H9 (cell line): Measurements from ENCODE around the gene OR1M1. TPM values are rescaled to one million over a fixed set of nuclear protein-coding genes. Genes with fewer than 3 reads are reported as not detected.
A peak's percentile ranks its signal among the peaks of the same experiment; 100 is the strongest.

Source experiments
- DNase-seq: peaks from one replicate; pipeline ENCODE4 v3.0.0-alpha.2; 2017
- H2AFZ ChIP-seq: one replicate; pipeline ENCODE4 v1.6.1; 2013; ENCODE audit warnings: mild to moderate bottlenecking, low read length, control low read depth, moderate library complexity
- H2AK5ac ChIP-seq: 2 replicates; pipeline ENCODE4 v1.6.1; 2013; ENCODE audit warnings: low read length, control low read depth, mixed read lengths; ENCODE audit not compliant: insufficient read length
- H2BK120ac ChIP-seq: one replicate; pipeline ENCODE4 v1.6.1; 2013; ENCODE audit warnings: low read depth, mild to moderate bottlenecking, low read length, control low read depth, inconsistent platforms; ENCODE audit not compliant: poor library complexity, severe bottlenecking
- H2BK12ac ChIP-seq: 2 replicates; pipeline ENCODE4 v1.6.1; 2013; ENCODE audit warnings: low read length, control low read depth, mixed read lengths, low read depth; ENCODE audit not compliant: insufficient read length
- H2BK15ac ChIP-seq: 2 replicates; pipeline ENCODE4 v1.6.1; 2013; ENCODE audit warnings: low read depth, low read length, control low read depth
- H2BK20ac ChIP-seq: one replicate; pipeline ENCODE4 v1.6.1; 2013; ENCODE audit warnings: low read depth, mild to moderate bottlenecking, low read length, control low read depth, inconsistent platforms; ENCODE audit not compliant: poor library complexity, severe bottlenecking
- H2BK5ac ChIP-seq: 2 replicates; pipeline ENCODE4 v1.6.1; 2013; ENCODE audit warnings: low read length, control low read depth, mixed read lengths; ENCODE audit not compliant: insufficient read length
- H3K14ac ChIP-seq: 2 replicates; pipeline ENCODE4 v1.6.1; 2013; ENCODE audit warnings: low read length, control low read depth; ENCODE audit not compliant: insufficient read depth
- H3K18ac ChIP-seq: 2 replicates; pipeline ENCODE4 v1.6.1; 2013; ENCODE audit warnings: low read depth, mild to moderate bottlenecking, mixed read lengths, low read length, control low read depth; ENCODE audit not compliant: insufficient read length
- H3K23ac ChIP-seq: 2 replicates; pipeline ENCODE4 v1.6.1; 2013; ENCODE audit warnings: low read length, control low read depth, mixed read lengths, low read depth; ENCODE audit not compliant: insufficient read length
- H3K23me2 ChIP-seq: 2 replicates; pipeline ENCODE4 v1.6.1; 2013; ENCODE audit warnings: low read depth, mild to moderate bottlenecking, mixed read lengths, low read length, control low read depth; ENCODE audit not compliant: insufficient read length, poor library complexity, severe bottlenecking
- H3K27ac ChIP-seq: 2 replicates; pipeline ENCODE4 v1.5.1; 2013; ENCODE audit warnings: low read length, control low read depth, mixed read lengths, low read depth; ENCODE audit not compliant: insufficient read length
- H3K27me3 ChIP-seq: 2 replicates; pipeline ENCODE4 v1.6.1; 2013; ENCODE audit warnings: low read length, control low read depth, inconsistent platforms; ENCODE audit not compliant: insufficient read depth
- H3K4ac ChIP-seq: 2 replicates; pipeline ENCODE4 v1.6.1; 2013; ENCODE audit warnings: low read depth, mild to moderate bottlenecking, control low read depth, inconsistent platforms, low read length, moderate library complexity
- H3K4me1 ChIP-seq: 2 replicates; pipeline ENCODE4 v1.6.1; 2013; ENCODE audit warnings: low read length, control low read depth, inconsistent platforms; ENCODE audit not compliant: insufficient read depth
- H3K4me2 ChIP-seq: 2 replicates; pipeline ENCODE4 v1.6.1; 2013; ENCODE audit warnings: low read length, control low read depth, mixed read lengths; ENCODE audit not compliant: insufficient read length, insufficient read depth
- H3K56ac ChIP-seq: 2 replicates; pipeline ENCODE4 v1.6.1; 2013; ENCODE audit warnings: low read depth, mild to moderate bottlenecking, mixed read lengths, low read length, control low read depth; ENCODE audit not compliant: insufficient read length
- H3K79me1 ChIP-seq: 2 replicates; pipeline ENCODE4 v1.6.1; 2013; ENCODE audit warnings: low read depth, mild to moderate bottlenecking, moderate library complexity, low read length, control low read depth, inconsistent platforms; ENCODE audit not compliant: insufficient read depth, poor library complexity, severe bottlenecking
- H3K79me2 ChIP-seq: 2 replicates; pipeline ENCODE4 v1.6.1; 2013; ENCODE audit warnings: low read length, control low read depth, inconsistent platforms; ENCODE audit not compliant: insufficient read depth
- H3K9ac ChIP-seq: 2 replicates; pipeline ENCODE4 v1.6.1; 2013; ENCODE audit warnings: low read length, control low read depth, mixed read lengths; ENCODE audit not compliant: insufficient read length; ENCODE audit errors: extremely low read depth
- H3K9me3 ChIP-seq: one replicate; pipeline ENCODE4 v1.6.1; 2013; ENCODE audit warnings: low read depth, low read length, inconsistent platforms; ENCODE audit not compliant: control insufficient read depth
- H3T11ph ChIP-seq: one replicate; pipeline ENCODE4 v1.6.1; 2013; ENCODE audit warnings: mild to moderate bottlenecking, low read length, control low read depth, inconsistent platforms
- H4K20me1 ChIP-seq: one replicate; pipeline ENCODE4 v1.6.1; 2013; ENCODE audit not compliant: control insufficient read depth, insufficient read length, insufficient read depth
- H4K5ac ChIP-seq: 2 replicates; pipeline ENCODE4 v1.6.1; 2013; ENCODE audit warnings: low read depth, mild to moderate bottlenecking, mixed read lengths, low read length, control low read depth; ENCODE audit not compliant: insufficient read length
- H4K8ac ChIP-seq: replicated peaks from 2 replicates; pipeline ENCODE4 v1.6.1; 2013; ENCODE audit warnings: low read length, control low read depth, mixed read lengths, low read depth; ENCODE audit not compliant: insufficient read length
- H4K91ac ChIP-seq: 2 replicates; pipeline ENCODE4 v1.6.1; 2013; ENCODE audit warnings: low read depth, mild to moderate bottlenecking, moderate library complexity, mixed read lengths, low read length, control low read depth; ENCODE audit not compliant: insufficient read length
- H3K27ac Mint-ChIP-seq, 3 experiments: 2 replicates in 2 of 3; 3 replicates in 1 of 3; pipeline ENCODE4 v1.8.0; 2020 to 2021; ENCODE audit warnings: mixed read lengths in 3 of 3, mild to moderate bottlenecking in 1 of 3, moderate library complexity in 1 of 3
- H3K27me3 Mint-ChIP-seq: 2 replicates; pipeline ENCODE4 v1.8.0; 2021; ENCODE audit warnings: low read depth, mild to moderate bottlenecking, moderate library complexity, mixed read lengths
- H3K36me3 Mint-ChIP-seq, 3 experiments: 2 replicates in 2 of 3; 3 replicates in 1 of 3; pipeline ENCODE4 v1.8.0; 2020 to 2021; ENCODE audit warnings: low read depth in 3 of 3, mixed read lengths in 3 of 3; ENCODE audit not compliant: insufficient read depth in 1 of 3
- H3K4me1 Mint-ChIP-seq, 2 experiments: 2 replicates each; pipeline ENCODE4 v1.8.0; 2020; ENCODE audit warnings: mixed read lengths in 2 of 2
- H3K4me3 Mint-ChIP-seq, 2 experiments: 2 replicates in 1 of 2; 3 replicates in 1 of 2; pipeline ENCODE4 v1.8.0; 2020 to 2021; ENCODE audit warnings: mild to moderate bottlenecking in 2 of 2, mixed read lengths in 2 of 2, moderate library complexity in 1 of 2
- H3K9me3 Mint-ChIP-seq, 2 experiments: 2 replicates in 1 of 2; 3 replicates in 1 of 2; pipeline ENCODE4 v1.8.0; 2020; ENCODE audit warnings: mild to moderate bottlenecking in 2 of 2, mixed read lengths in 2 of 2, moderate library complexity in 1 of 2
- CTCF ChIP-seq: fragments of 200-600 bp; sonication (generic); conservative IDR thresholded peaks from 3 replicates; pipeline ENCODE4 v1.8.0; 2021; ENCODE audit warnings: antibody characterized with exemption, mild to moderate bottlenecking
- WGBS: extraction: QIAGEN DNeasy Blood & Tissue Kit; methylation state at CpG from one replicate; pipeline ENCODE4 v1.1.7; 2013; ENCODE audit warnings: missing lambda C conversion rate, low lambda C conversion rate, mixed read lengths; ENCODE audit not compliant: insufficient read length; ENCODE audit errors: extremely low coverage; 5-methylcytosine and 5-hydroxymethylcytosine counted together
- total RNA-seq: library from RNA; stranded (reverse); gene quantifications from 2 replicates; pipeline ENCODE4 v1.2.1, GENCODE V29; 2021

The OR1M1 gene
- total RNA-seq, 1 experiment from 2014 or later, result not detected

GRCh38 chr19:9054207-9054606 lies 32.7 kb upstream of the OR1M1 start:
- no peak overlapping the region for H4K91ac ChIP-seq
- H3K23ac ChIP-seq, result no peak overlapping the region
- Mint-ChIP-seq H3K4me1 (peaks cover 26 to 40% of the 10 kb centered on the region in 2 experiments), H3K36me3 (peaks cover 0 to 5% (median 0%) of the 10 kb centered on the region in 3 experiments; a peak in 2 of 7 replicates), H3K4me3 (no peak overlapping the region), H3K27ac (peak overlapping the region in 2 of 3 experiments; percentile 88 to 93; a peak in 3 of 7 replicates), H3K27me3 (no peaks in the 10 kb centered on the region), H3K9me3 (peaks cover 0 to 2% of the 10 kb centered on the region in 2 experiments; a peak in 3 of 5 replicates)
- no peaks in the 10 kb centered on the region for H3K79me2 ChIP-seq
- H3K23me2 ChIP-seq, result no peaks in the 10 kb centered on the region
- no peak overlapping the region for H3K27ac ChIP-seq
- H3K14ac ChIP-seq, result no peak overlapping the region
- H4K8ac ChIP-seq, result no peak overlapping the region
- no peak overlapping the region for H2BK12ac ChIP-seq
- H3K79me1 ChIP-seq, result no peaks in the 10 kb centered on the region
- no peak overlapping the region for H3T11ph ChIP-seq
- peak overlapping the region; percentile 64 for H2BK20ac ChIP-seq
- H2BK15ac ChIP-seq, result no peak overlapping the region
- no peak overlapping the region for H2AK5ac ChIP-seq
- H4K5ac ChIP-seq, result no peak overlapping the region
- no peak overlapping the region for H3K4me2 ChIP-seq
- no peak overlapping the region for H3K56ac ChIP-seq
- no peak for DNase-seq
- H2BK5ac ChIP-seq, result no peak overlapping the region
- no peaks in the 10 kb centered on the region; the same call in 1 of the 2 replicates for H3K4me1 ChIP-seq
- TF ChIP-seq CTCF, result no peak
- H3K27me3 ChIP-seq, result no peaks in the 10 kb centered on the region
- no CpG with 5 or more reads among the region's 8 CpGs for WGBS
- no peaks in the 10 kb centered on the region for H4K20me1 ChIP-seq
- no peak overlapping the region for H2BK120ac ChIP-seq
- no peaks in the 10 kb centered on the region for H3K9me3 ChIP-seq
- H3K9ac ChIP-seq, result no peak overlapping the region
- H3K18ac ChIP-seq, result peak overlapping the region; percentile 57
- no peak overlapping the region for H3K4ac ChIP-seq
- H2AFZ ChIP-seq, result no peak overlapping the region
